Measurements from ENCODE around the gene SH3RF1. TPM values are rescaled to one million over a fixed set of nuclear protein-coding genes. Genes with fewer than 3 reads are reported as not detected.
A peak's percentile ranks its signal among the peaks of the same experiment; 100 is the strongest.

Gene SH3RF1
- total RNA-seq, 1 donor from 2014 or later, result 25.6 TPM

- TF ChIP-seq, protein P1, sequence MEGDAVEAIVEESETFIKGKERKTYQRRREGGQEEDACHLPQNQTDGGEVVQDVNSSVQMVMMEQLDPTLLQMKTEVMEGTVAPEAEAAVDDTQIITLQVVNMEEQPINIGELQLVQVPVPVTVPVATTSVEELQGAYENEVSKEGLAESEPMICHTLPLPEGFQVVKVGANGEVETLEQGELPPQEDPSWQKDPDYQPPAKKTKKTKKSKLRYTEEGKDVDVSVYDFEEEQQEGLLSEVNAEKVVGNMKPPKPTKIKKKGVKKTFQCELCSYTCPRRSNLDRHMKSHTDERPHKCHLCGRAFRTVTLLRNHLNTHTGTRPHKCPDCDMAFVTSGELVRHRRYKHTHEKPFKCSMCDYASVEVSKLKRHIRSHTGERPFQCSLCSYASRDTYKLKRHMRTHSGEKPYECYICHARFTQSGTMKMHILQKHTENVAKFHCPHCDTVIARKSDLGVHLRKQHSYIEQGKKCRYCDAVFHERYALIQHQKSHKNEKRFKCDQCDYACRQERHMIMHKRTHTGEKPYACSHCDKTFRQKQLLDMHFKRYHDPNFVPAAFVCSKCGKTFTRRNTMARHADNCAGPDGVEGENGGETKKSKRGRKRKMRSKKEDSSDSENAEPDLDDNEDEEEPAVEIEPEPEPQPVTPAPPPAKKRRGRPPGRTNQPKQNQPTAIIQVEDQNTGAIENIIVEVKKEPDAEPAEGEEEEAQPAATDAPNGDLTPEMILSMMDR (IDR thresholded peaks at IDR 0.05; ENCODE audit: insufficient read depth, low read length, poor library complexity, severe bottlenecking), result no peak
- DNase-seq (ENCODE audit: low read depth), result no peak
- no peak overlapping the region for H3K4me3 ChIP-seq (ENCODE audit: low read depth, low read length)
- H3K27me3 ChIP-seq (ENCODE audit: control insufficient read depth, insufficient read depth, low read length), result no peaks in the 10 kb centered on the region
- H3K36me3 ChIP-seq (ENCODE audit: control insufficient read depth, insufficient read depth, low read length), result no peaks in the 10 kb centered on the region
Measured at GRCh38 chr4:169147191-169147590, 123.6 kb downstream of the SH3RF1 start.

GRCh38 chr4:169144061-169144600 lies 126.6 kb downstream of the SH3RF1 start:
- TF ChIP-seq, protein P1 (IDR thresholded peaks at IDR 0.05; ENCODE audit: insufficient read depth, low read length, poor library complexity, severe bottlenecking), result no peak

GRCh38 chr4:169143335-169143734 lies 127.4 kb downstream of the SH3RF1 start:
- no peak overlapping the region for H3K4me3 ChIP-seq (ENCODE audit: low read depth, low read length)
- H3K27me3 ChIP-seq (ENCODE audit: control insufficient read depth, insufficient read depth, low read length), result no peaks in the 10 kb centered on the region
- TF ChIP-seq, protein P1 (IDR thresholded peaks at IDR 0.05; ENCODE audit: insufficient read depth, low read length, poor library complexity, severe bottlenecking), result no peak
- DNase-seq (ENCODE audit: low read depth), result peak; percentile 63
- H3K36me3 ChIP-seq (ENCODE audit: control insufficient read depth, insufficient read depth, low read length), result no peaks in the 10 kb centered on the region

More at GRCh38 chr4:169144061-169144600, 126.6 kb downstream of the SH3RF1 start:
- no peaks in the 10 kb centered on the region for H3K27me3 ChIP-seq (ENCODE audit: control insufficient read depth, insufficient read depth, low read length)
- no peak overlapping the region for H3K4me3 ChIP-seq (ENCODE audit: low read depth, low read length)
- DNase-seq (ENCODE audit: low read depth), result no peak
- no peaks in the 10 kb centered on the region for H3K36me3 ChIP-seq (ENCODE audit: control insufficient read depth, insufficient read depth, low read length)

DNA sequence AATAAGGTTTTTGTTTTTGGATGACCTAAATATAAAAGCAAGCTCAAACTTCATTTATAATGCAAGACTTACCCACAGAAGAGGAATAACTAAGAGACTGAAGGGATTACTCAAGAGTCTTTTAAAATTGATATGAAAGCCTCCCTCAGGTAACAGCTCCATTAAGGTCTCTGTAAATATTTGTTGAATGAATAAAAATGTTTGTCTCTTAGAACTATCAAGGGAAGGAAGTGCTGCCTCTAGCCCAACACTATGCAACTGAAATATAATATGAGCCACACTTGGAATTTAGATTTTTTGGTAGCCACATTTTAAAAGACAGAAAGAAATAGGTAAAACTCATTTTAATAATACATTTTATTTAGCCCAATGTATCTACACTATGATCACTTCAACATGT lies 127.8 kb downstream of the SH3RF1 start:
- no peaks in the 10 kb centered on the region for H3K27me3 ChIP-seq (ENCODE audit: control insufficient read depth, insufficient read depth, low read length)
- H3K4me3 ChIP-seq (ENCODE audit: low read depth, low read length), result no peak overlapping the region
- no peak for DNase-seq (ENCODE audit: low read depth)
- no peaks in the 10 kb centered on the region for H3K36me3 ChIP-seq (ENCODE audit: control insufficient read depth, insufficient read depth, low read length)
- TF ChIP-seq, protein P1 (IDR thresholded peaks at IDR 0.05; ENCODE audit: insufficient read depth, low read length, poor library complexity, severe bottlenecking), result no peak

DNA sequence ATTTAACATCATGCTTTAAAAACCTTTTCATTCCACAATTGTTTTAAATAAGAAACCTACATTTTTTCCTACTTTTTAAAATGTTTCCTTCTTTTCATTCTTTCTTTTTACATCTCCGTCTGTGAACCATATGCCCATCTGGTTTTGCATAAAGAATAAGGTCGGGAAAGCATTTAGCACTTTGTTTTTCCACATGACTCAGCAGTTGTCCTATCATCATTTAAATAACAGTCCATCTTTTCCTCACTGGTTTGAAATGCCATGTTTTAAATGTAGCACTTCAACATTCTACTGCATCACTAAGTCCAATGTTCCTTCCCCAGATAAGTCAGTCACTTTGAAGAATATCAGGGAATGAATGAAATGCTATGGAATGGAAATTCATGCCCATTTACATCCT lies 128.4 kb downstream of the SH3RF1 start:
- Histone ChIP-seq H3K4me3 (ENCODE audit: low read depth, low read length) (no peak overlapping the region), H3K27me3 (ENCODE audit: control insufficient read depth, insufficient read depth, low read length) (no peaks in the 10 kb centered on the region), H3K36me3 (ENCODE audit: control insufficient read depth, insufficient read depth, low read length) (no peaks in the 10 kb centered on the region)
- TF ChIP-seq, protein P1 (IDR thresholded peaks at IDR 0.05; ENCODE audit: insufficient read depth, low read length, poor library complexity, severe bottlenecking), result no peak
- DNase-seq (ENCODE audit: low read depth), result no peak

- Histone ChIP-seq H3K36me3 (ENCODE audit: control insufficient read depth, insufficient read depth, low read length) (no peaks in the 10 kb centered on the region), H3K4me3 (ENCODE audit: low read depth, low read length) (no peak overlapping the region), H3K27me3 (ENCODE audit: control insufficient read depth, insufficient read depth, low read length) (no peaks in the 10 kb centered on the region)
- TF ChIP-seq, protein P1 (IDR thresholded peaks at IDR 0.05; ENCODE audit: insufficient read depth, low read length, poor library complexity, severe bottlenecking), result no peak
- no peak for DNase-seq (ENCODE audit: low read depth)
Measured at GRCh38 chr4:169139021-169139420, 131.7 kb downstream of the SH3RF1 start.

All from kidney epithelial cell (primary cell).